K562 (cell line): ENCODE results near the gene SERPINH1. TPM values are rescaled to one million over a fixed set of nuclear protein-coding genes. Genes with fewer than 3 reads are reported as not detected.

Experiments
- CHD1 ChIP-seq: fragments of 200-600 bp; sonication (generic); IDR thresholded peaks from one replicate; pipeline ENCODE4 v1.6.1; 2012; ENCODE audit warnings: mild to moderate bottlenecking, moderate library complexity, low read length, inconsistent platforms
- NR4A1 ChIP-seq, 2 experiments: fragments of 250-450 bp in 1 of 2; fragments of 450-650 bp in 1 of 2; sonication (Bioruptor Pico) in 1 of 2; IDR thresholded peaks; 2 replicates each; pipeline versions ENCODE4 v1.4.0 to v1.6.1; 2016 to 2020; ENCODE audit warnings: mild to moderate bottlenecking in 2 of 2, missing compliant biosample characterization in 1 of 2, missing genetic modification characterization in 1 of 2, moderate library complexity in 1 of 2
- POLR2AphosphoS5 ChIP-seq: IDR thresholded peaks from 2 replicates; pipeline ENCODE4 v1.6.1; 2011; ENCODE audit warnings: mild to moderate bottlenecking, low read depth, low read length, moderate library complexity; ENCODE audit not compliant: control insufficient read depth, insufficient read depth
- SIN3A ChIP-seq, 2 experiments: fragments of 150-350 bp in 1 of 2; IDR thresholded peaks; 2 replicates each; pipeline ENCODE4 v1.6.1; 2011 to 2016; ENCODE audit warnings: borderline replicate concordance in 2 of 2, low read depth in 2 of 2, low read length in 2 of 2, mild to moderate bottlenecking in 2 of 2, moderate library complexity in 2 of 2; ENCODE audit not compliant: control insufficient read depth in 1 of 2
- SREBF2 ChIP-seq: sonication (generic); formaldehyde crosslinking; IDR thresholded peaks from 2 replicates; pipeline ENCODE4 v1.4.0; 2020; ENCODE audit warnings: mild to moderate bottlenecking, missing genetic modification reagents
- ZC3H4 ChIP-seq: sonication (generic); formaldehyde crosslinking; IDR thresholded peaks from 2 replicates; pipeline ENCODE4 v1.9.0; 2021; ENCODE audit warnings: missing genetic modification reagents, borderline replicate concordance
- ZNF41 ChIP-seq: fragments of 250-450 bp; sonication (Bioruptor Pico); conservative IDR thresholded peaks from 2 replicates; pipeline ENCODE4 v1.4.0; 2020; ENCODE audit warnings: mild to moderate bottlenecking
- ZNF586 ChIP-seq: fragments of 450-650 bp; formaldehyde crosslinking; conservative IDR thresholded peaks from 2 replicates; pipeline ENCODE4 v1.4.0; 2020; ENCODE audit warnings: mild to moderate bottlenecking, moderate library complexity
- ZNF780A ChIP-seq: fragments of 250-450 bp; sonication (Bioruptor Pico); IDR thresholded peaks from 2 replicates; pipeline ENCODE4 v1.5.0; 2021; ENCODE audit warnings: mild to moderate bottlenecking
- polyA plus RNA-seq, 8 experiments: library from polyadenylated mRNA; depleted of rRNA in 4 of 8; stranded (reverse) in 5 of 8; unstranded in 3 of 8; fragments of >200 nt; fragmentation: Nextera tagmentation in 2 of 8; fragmentation: Illumina TruSeq in 1 of 8; extraction: Ambion mirVana in 2 of 8; extraction: Trizol in 1 of 8; gene quantifications; 2 replicates each; pipeline versions ENCODE4 v1.2.1 to v1.2.3, GENCODE V29; 2011 to 2014; ENCODE audit warnings: inconsistent platforms in 1 of 8, missing spikeins in 1 of 8
- total RNA-seq, 7 experiments: library from RNA; depleted of rRNA in 6 of 7; stranded (reverse); fragments of >200 nt in 6 of 7; fragmentation: Illumina TruSeq in 2 of 7; extraction: Trizol in 2 of 7; gene quantifications; 2 replicates each; pipeline versions ENCODE4 v1.2.1 to v1.2.3, GENCODE V29; 2011 to 2021; ENCODE audit warnings: low replicate concordance in 1 of 7
- TF ChIP-seq, protein P1 (sequence below): fragments of 250-450 bp; sonication (Bioruptor Pico); IDR thresholded peaks from 2 replicates; pipeline ENCODE4 v1.8.0; 2022; ENCODE audit warnings: inconsistent platforms
- TF ChIP-seq, protein P2 (sequence below): sonication (generic); formaldehyde crosslinking; IDR thresholded peaks from 2 replicates; pipeline ENCODE4 v1.9.0; 2022; ENCODE audit warnings: mild to moderate bottlenecking, missing genetic modification reagents
- TF ChIP-seq, protein P3 (sequence below): fragments of 450-650 bp; IDR thresholded peaks from 2 replicates; pipeline ENCODE4 v1.6.1; 2016
- TF ChIP-seq, protein P4 (sequence below): fragments of 250-450 bp; sonication (Bioruptor Pico); IDR thresholded peaks from 2 replicates; pipeline ENCODE4 v1.8.0; 2021; ENCODE audit warnings: moderate library complexity, mild to moderate bottlenecking, inconsistent platforms
- TF ChIP-seq, protein P5 (sequence below), 2 experiments: IDR thresholded peaks in 1 of 2; conservative IDR thresholded peaks in 1 of 2; 2 replicates each; pipeline ENCODE4 v1.6.1; 2016; ENCODE audit warnings: low read depth in 2 of 2, mild to moderate bottlenecking in 1 of 2, missing compliant biosample characterization in 1 of 2, missing genetic modification characterization in 1 of 2, moderate library complexity in 1 of 2

The SERPINH1 gene
- total and polyA plus RNA-seq, 9 of the 15 experiments (the other 6 are each of a cell fraction or from before 2014, with no cell fraction given), result 2.8 to 106 (median 67.9) TPM

DNA sequence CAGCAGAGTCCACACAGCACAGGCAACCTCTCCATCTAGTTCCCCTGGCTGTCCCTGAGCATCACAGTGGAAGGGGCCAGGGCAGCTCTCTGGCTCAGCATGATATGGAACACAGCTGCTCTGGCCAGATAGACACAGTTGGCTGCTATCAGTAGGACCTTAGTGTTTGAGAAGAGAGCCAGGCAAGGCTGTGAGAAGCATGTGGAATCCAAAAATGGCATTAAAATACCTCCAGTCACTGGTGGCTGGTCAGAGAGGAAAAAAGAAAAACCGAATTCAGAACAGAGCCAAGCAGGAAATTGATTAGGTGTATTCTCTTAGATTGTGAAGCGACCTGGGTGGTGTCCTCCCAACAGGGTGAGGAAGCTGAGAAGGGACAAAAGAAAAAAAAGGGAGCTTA lies 27.9 kb downstream of the SERPINH1 start (continued):
- TF ChIP-seq ZNF780A (CRISPR knock-in tag) (no peak), POLR2AphosphoS5 (peak; percentile 99), CHD1 (no peak), SIN3A (IDR thresholded peaks at IDR 0.05; ENCODE audit: borderline replicate concordance in 2 of 2, control insufficient read depth in 1 of 2, low read depth in 2 of 2, low read length in 2 of 2) (no peak; a peak in 1 of 4 replicates), ZNF586 (CRISPR knock-in tag) (no peak), ZC3H4 (CRISPR knock-in tag) (no peak), SREBF2 (CRISPR knock-in tag) (no peak), NR4A1 (CRISPR knock-in tag; IDR thresholded peaks at IDR 0.05) (no peak), NR4A1 (tag; IDR thresholded peaks at IDR 0.05) (no peak), ZNF41 (CRISPR knock-in tag) (no peak)
- TF ChIP-seq, protein P1, sequence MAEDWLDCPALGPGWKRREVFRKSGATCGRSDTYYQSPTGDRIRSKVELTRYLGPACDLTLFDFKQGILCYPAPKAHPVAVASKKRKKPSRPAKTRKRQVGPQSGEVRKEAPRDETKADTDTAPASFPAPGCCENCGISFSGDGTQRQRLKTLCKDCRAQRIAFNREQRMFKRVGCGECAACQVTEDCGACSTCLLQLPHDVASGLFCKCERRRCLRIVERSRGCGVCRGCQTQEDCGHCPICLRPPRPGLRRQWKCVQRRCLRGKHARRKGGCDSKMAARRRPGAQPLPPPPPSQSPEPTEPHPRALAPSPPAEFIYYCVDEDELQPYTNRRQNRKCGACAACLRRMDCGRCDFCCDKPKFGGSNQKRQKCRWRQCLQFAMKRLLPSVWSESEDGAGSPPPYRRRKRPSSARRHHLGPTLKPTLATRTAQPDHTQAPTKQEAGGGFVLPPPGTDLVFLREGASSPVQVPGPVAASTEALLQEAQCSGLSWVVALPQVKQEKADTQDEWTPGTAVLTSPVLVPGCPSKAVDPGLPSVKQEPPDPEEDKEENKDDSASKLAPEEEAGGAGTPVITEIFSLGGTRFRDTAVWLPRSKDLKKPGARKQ (CRISPR knock-in tag), result no peak
- TF ChIP-seq, protein P2, sequence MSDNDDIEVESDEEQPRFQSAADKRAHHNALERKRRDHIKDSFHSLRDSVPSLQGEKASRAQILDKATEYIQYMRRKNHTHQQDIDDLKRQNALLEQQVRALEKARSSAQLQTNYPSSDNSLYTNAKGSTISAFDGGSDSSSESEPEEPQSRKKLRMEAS (CRISPR knock-in tag), result peak; percentile 91
- TF ChIP-seq, protein P3, sequence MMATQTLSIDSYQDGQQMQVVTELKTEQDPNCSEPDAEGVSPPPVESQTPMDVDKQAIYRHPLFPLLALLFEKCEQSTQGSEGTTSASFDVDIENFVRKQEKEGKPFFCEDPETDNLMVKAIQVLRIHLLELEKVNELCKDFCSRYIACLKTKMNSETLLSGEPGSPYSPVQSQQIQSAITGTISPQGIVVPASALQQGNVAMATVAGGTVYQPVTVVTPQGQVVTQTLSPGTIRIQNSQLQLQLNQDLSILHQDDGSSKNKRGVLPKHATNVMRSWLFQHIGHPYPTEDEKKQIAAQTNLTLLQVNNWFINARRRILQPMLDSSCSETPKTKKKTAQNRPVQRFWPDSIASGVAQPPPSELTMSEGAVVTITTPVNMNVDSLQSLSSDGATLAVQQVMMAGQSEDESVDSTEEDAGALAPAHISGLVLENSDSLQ, result 0 out of 2 replicates have a peak, but pooled peaks have one; percentile 47
- TF ChIP-seq, protein P4, sequence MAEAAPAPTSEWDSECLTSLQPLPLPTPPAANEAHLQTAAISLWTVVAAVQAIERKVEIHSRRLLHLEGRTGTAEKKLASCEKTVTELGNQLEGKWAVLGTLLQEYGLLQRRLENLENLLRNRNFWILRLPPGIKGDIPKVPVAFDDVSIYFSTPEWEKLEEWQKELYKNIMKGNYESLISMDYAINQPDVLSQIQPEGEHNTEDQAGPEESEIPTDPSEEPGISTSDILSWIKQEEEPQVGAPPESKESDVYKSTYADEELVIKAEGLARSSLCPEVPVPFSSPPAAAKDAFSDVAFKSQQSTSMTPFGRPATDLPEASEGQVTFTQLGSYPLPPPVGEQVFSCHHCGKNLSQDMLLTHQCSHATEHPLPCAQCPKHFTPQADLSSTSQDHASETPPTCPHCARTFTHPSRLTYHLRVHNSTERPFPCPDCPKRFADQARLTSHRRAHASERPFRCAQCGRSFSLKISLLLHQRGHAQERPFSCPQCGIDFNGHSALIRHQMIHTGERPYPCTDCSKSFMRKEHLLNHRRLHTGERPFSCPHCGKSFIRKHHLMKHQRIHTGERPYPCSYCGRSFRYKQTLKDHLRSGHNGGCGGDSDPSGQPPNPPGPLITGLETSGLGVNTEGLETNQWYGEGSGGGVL (CRISPR knock-in tag), result no peak
- TF ChIP-seq, protein P5, sequence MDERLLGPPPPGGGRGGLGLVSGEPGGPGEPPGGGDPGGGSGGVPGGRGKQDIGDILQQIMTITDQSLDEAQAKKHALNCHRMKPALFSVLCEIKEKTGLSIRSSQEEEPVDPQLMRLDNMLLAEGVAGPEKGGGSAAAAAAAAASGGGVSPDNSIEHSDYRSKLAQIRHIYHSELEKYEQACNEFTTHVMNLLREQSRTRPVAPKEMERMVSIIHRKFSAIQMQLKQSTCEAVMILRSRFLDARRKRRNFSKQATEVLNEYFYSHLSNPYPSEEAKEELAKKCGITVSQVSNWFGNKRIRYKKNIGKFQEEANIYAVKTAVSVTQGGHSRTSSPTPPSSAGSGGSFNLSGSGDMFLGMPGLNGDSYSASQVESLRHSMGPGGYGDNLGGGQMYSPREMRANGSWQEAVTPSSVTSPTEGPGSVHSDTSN (CRISPR knock-in tag; IDR thresholded peaks at IDR 0.05; ENCODE audit: low read depth), result no peak
- TF ChIP-seq, protein P5 (tag; conservative IDR thresholded peaks at IDR 0.05; ENCODE audit: low read depth), result no peak
